ENCODE results near the gene COL6A3. TPM values are rescaled to one million over a fixed set of nuclear protein-coding genes. Genes with fewer than 3 reads are reported as not detected.

COL6A3 gene
- total RNA-seq, 1 experiment from 2014 or later = 0.57 TPM

GRCh38 chr2:237403024-237403882, 10.7 kb downstream of the COL6A3 start:
- no peaks in the 10 kb centered on the region for H3K36me3 ChIP-seq (ENCODE audit: low read depth)
- no TSS peak for BruUV-seq (replicated peaks)
- no peaks in the 10 kb centered on the region for H4K20me1 ChIP-seq (ENCODE audit: insufficient read depth)
- no peaks in the 10 kb centered on the region for H3K4me1 ChIP-seq (replicated peaks; ENCODE audit: insufficient read depth)
- H3K4me3 ChIP-seq = no peak overlapping the region
- H3K4me2 ChIP-seq = no peak overlapping the region
- ChIA-PET CTCF (no interaction called here), POLR2A (ENCODE audit: unreplicated experiment) (interaction anchor here (0.5 kb wide), 1 partner anchor 72 kb away, joined by 4 read pairs; no protein-coding TSS in a partner anchor)
- intact Hi-C loops (cut with micrococcal nuclease; ENCODE audit: unreplicated experiment) = no loop called here
- peaks cover 39% of the 10 kb centered on the region for H3K27me3 ChIP-seq (ENCODE audit: insufficient read depth, low read depth)
- DNase-seq = no peak
- TF ChIP-seq EZH2 (IDR thresholded peaks at IDR 0.05; ENCODE audit: low read depth) (no peak), CTCF (conservative IDR thresholded peaks at IDR 0.05) (no peak)
- H3F3A ChIP-seq (ENCODE audit: insufficient read depth, low read depth) = no peaks in the 10 kb centered on the region
- no peak overlapping the region for H2AFZ ChIP-seq
- no peaks in the 10 kb centered on the region; the same call in 1 of the 2 replicates for H3K9me3 ChIP-seq (ENCODE audit: insufficient read depth, low read depth)
- no peak overlapping the region for H3K27ac ChIP-seq
- H3K79me2 ChIP-seq (ENCODE audit: low read depth) = no peaks in the 10 kb centered on the region
- no peaks in the 10 kb centered on the region for H3K9me2 ChIP-seq (ENCODE audit: insufficient read depth)

- H3K27ac ChIP-seq = no peak overlapping the region
- H3K9me2 ChIP-seq (ENCODE audit: insufficient read depth) = no peaks in the 10 kb centered on the region
- H3K4me2 ChIP-seq = no peak overlapping the region
- no peaks in the 10 kb centered on the region for H3K4me1 ChIP-seq (replicated peaks; ENCODE audit: insufficient read depth)
- intact Hi-C loops (cut with micrococcal nuclease; ENCODE audit: unreplicated experiment) = no loop called here
- H3K27me3 ChIP-seq (ENCODE audit: insufficient read depth, low read depth) = peaks cover 56% of the 10 kb centered on the region
- no peaks in the 10 kb centered on the region for H3K36me3 ChIP-seq (ENCODE audit: low read depth)
- no TSS peak for BruUV-seq (replicated peaks)
- TF ChIP-seq EZH2 (IDR thresholded peaks at IDR 0.05; ENCODE audit: low read depth) (no peak), CTCF (conservative IDR thresholded peaks at IDR 0.05) (no peak)
- peaks cover 5% of the 10 kb centered on the region; the same call in 1 of the 2 replicates for H3K9me3 ChIP-seq (ENCODE audit: insufficient read depth, low read depth)
- ChIA-PET CTCF (no interaction called here), POLR2A (ENCODE audit: unreplicated experiment) (no interaction called here)
- H3K79me2 ChIP-seq (ENCODE audit: low read depth) = no peaks in the 10 kb centered on the region
- H2AFZ ChIP-seq = no peak overlapping the region
- H4K20me1 ChIP-seq (ENCODE audit: insufficient read depth) = no peaks in the 10 kb centered on the region
- no peak for DNase-seq
- no peaks in the 10 kb centered on the region for H3F3A ChIP-seq (ENCODE audit: insufficient read depth, low read depth)
- H3K4me3 ChIP-seq = no peak overlapping the region
These were observed 13.8 kb downstream of the COL6A3 start for GRCh38 chr2:237400199-237400598.

- H3F3A ChIP-seq (ENCODE audit: insufficient read depth, low read depth) = no peaks in the 10 kb centered on the region
- H3K4me2 ChIP-seq = no peak overlapping the region
- H2AFZ ChIP-seq = no peak overlapping the region
- H3K9me3 ChIP-seq (ENCODE audit: insufficient read depth, low read depth) = peaks cover 5% of the 10 kb centered on the region
- H3K36me3 ChIP-seq (ENCODE audit: low read depth) = no peaks in the 10 kb centered on the region
- H3K4me3 ChIP-seq = no peak overlapping the region
- H3K27ac ChIP-seq = no peak overlapping the region
- BruUV-seq (replicated peaks) = no TSS peak
- no peaks in the 10 kb centered on the region for H3K9me2 ChIP-seq (ENCODE audit: insufficient read depth)
- no peak for DNase-seq
- ChIA-PET POLR2A (ENCODE audit: unreplicated experiment) (no interaction called here), CTCF (no interaction called here)
- TF ChIP-seq CTCF (conservative IDR thresholded peaks at IDR 0.05) = no peak
- no peak for TF ChIP-seq EZH2 (IDR thresholded peaks at IDR 0.05; ENCODE audit: low read depth)
- H3K27me3 ChIP-seq (ENCODE audit: insufficient read depth, low read depth) = peaks cover 73% of the 10 kb centered on the region
- H4K20me1 ChIP-seq (ENCODE audit: insufficient read depth) = no peaks in the 10 kb centered on the region
- intact Hi-C loops (cut with micrococcal nuclease; ENCODE audit: unreplicated experiment) = no loop called here
- no peaks in the 10 kb centered on the region for H3K79me2 ChIP-seq (ENCODE audit: low read depth)
- H3K4me1 ChIP-seq (replicated peaks; ENCODE audit: insufficient read depth) = no peaks in the 10 kb centered on the region
These were observed 16.9 kb downstream of the COL6A3 start for GRCh38 chr2:237397072-237397471.

Measured in PC-9 (cell line).